ENCODE data around the gene TRMT10C. TPM values are rescaled to one million over a fixed set of nuclear protein-coding genes. Genes with fewer than 3 reads are reported as not detected.
"Not testable (repeated sequence)": the region's sequence is repeated elsewhere in the genome, so short reads cannot be mapped to it uniquely, and the experiment has no call there.

Gene TRMT10C
- total RNA-seq, 1 donor from 2014 or later: 5.9 TPM

DNA sequence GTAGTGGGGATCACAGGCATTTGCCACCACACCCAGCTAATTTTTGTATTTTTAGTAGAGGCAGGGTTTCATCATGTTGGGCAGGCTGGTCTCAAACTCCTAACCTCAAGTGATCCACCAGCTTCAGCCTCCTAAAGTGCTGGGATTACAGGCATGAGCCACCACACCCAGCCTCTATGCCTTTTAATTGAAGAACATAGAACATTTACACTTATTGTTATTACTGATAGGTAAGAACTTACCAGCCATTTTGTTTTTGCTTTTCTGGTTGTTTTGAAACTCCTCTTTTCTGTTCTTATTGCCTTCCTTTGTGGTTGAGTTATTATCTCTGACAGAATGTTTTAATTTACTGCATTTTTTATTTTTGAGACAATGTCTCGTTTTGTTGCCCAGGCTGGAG is 41.5 kb downstream of the TRMT10C start:
- no peaks in the 10 kb centered on the region for H3K4me1 ChIP-seq
- no peaks in the 10 kb centered on the region for H3K36me3 ChIP-seq
- no peaks in the 10 kb centered on the region for H3K9me3 ChIP-seq
- no peak for DNase-seq (ENCODE audit: low spot score in 2 of 2)
- TF ChIP-seq, protein P1, sequence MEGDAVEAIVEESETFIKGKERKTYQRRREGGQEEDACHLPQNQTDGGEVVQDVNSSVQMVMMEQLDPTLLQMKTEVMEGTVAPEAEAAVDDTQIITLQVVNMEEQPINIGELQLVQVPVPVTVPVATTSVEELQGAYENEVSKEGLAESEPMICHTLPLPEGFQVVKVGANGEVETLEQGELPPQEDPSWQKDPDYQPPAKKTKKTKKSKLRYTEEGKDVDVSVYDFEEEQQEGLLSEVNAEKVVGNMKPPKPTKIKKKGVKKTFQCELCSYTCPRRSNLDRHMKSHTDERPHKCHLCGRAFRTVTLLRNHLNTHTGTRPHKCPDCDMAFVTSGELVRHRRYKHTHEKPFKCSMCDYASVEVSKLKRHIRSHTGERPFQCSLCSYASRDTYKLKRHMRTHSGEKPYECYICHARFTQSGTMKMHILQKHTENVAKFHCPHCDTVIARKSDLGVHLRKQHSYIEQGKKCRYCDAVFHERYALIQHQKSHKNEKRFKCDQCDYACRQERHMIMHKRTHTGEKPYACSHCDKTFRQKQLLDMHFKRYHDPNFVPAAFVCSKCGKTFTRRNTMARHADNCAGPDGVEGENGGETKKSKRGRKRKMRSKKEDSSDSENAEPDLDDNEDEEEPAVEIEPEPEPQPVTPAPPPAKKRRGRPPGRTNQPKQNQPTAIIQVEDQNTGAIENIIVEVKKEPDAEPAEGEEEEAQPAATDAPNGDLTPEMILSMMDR (IDR thresholded peaks at IDR 0.05): no peak
- H3K27ac ChIP-seq: no peak overlapping the region
- H3K27me3 ChIP-seq: no peaks in the 10 kb centered on the region
- H3K4me3 ChIP-seq: no peak overlapping the region
- intact Hi-C loops (cut with DNase I): no loop called here

DNA sequence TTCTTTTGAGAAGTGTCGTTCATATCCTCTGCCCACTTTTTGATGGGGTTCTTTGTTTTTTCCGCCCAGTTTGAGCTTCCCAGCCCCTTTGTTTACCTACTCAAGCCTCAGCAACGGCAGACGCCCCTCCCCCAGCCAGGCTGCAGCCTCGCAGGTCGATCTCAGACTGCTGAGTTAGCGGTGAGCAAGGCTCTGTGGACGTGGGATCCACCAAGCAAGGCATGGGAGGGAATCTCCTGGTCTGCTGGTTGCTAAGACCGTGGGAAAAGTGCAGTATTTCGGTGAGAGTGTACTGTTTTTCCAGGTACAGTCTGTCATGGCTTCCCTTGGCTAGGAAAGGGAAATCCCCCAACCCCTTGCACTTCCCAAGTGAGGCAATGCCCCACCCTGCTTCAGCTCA is 43.7 kb downstream of the TRMT10C start:
- H3K4me1 ChIP-seq; H3K27me3 ChIP-seq; H3K36me3 ChIP-seq; H3K27ac ChIP-seq; DNase-seq (ENCODE audit: low spot score in 2 of 2); H3K9me3 ChIP-seq; H3K4me3 ChIP-seq; intact Hi-C loops (cut with DNase I): not testable (repeated sequence)

DNA sequence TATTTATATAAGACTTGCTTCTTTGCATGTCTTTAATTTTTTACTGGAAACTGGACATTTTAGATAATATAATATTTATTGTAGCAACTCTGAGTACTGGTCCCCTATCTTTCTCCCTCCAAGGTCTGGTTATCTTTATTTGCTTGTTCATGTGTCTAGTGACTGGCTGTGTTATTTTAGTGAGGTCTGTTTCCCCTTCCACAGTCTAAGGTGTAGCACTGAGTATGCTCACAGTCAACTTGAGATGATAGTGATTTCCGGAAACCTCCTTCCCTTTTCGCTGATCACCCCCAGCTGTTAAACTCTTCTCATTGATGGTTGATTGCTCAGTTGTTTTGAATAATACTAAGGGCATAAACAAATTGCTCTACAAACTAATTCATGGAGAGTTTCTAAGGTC is 49.4 kb downstream of the TRMT10C start:
- DNase-seq (ENCODE audit: low spot score in 2 of 2): no peak
- Histone ChIP-seq H3K4me3 (no peak overlapping the region), H3K9me3 (no peaks in the 10 kb centered on the region), H3K4me1 (no peaks in the 10 kb centered on the region), H3K36me3 (no peaks in the 10 kb centered on the region), H3K27ac (no peak overlapping the region), H3K27me3 (no peaks in the 10 kb centered on the region)
- intact Hi-C loops (cut with DNase I): no loop called here
- TF ChIP-seq, protein P1 (IDR thresholded peaks at IDR 0.05): no peak

DNA sequence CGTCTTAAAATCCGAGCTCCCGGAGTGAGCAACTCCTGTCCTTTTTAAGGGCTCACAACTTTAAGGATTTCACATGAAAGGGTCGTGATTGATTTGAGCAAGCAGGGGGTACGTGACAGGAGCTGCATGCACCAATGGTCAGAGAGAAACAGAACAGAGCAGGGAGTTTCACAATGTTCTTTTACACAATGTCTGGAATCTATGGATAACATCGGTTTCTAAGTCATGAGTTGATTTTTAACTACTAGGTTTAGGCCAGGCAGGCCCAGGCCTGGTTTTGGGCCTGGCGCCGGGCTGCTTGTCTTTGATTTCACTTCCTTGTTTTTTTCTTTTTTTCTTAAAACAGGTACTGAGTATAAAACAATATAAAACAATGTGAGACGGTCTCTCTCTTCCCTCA is 51.3 kb downstream of the TRMT10C start:
- H3K9me3 ChIP-seq; H3K4me3 ChIP-seq; H3K36me3 ChIP-seq; H3K27me3 ChIP-seq; DNase-seq (ENCODE audit: low spot score in 2 of 2); H3K27ac ChIP-seq; intact Hi-C loops (cut with DNase I); H3K4me1 ChIP-seq: not testable (repeated sequence)

DNA sequence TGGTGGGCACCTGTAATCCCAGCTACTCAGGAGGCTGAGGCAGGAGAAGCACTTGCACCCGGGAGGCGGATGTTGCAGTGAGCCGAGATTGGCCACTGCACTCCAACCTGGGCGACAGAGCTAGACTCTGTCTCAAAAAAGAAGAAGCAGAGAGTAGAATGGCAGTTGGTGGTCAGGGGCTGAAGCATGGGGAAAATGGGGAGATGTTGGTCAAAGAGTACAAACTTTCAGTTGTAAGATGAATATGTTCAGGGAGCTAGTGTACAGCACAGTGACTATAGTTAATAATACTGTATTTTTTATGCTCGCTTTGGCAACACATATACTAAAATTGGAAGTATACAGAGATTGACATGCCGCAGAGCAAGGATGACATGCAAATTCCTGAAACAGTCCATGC is 53.9 kb downstream of the TRMT10C start:
- TF ChIP-seq, protein P1 (IDR thresholded peaks at IDR 0.05): no peak
- no peaks in the 10 kb centered on the region for H3K9me3 ChIP-seq
- no peaks in the 10 kb centered on the region for H3K36me3 ChIP-seq
- H3K4me3 ChIP-seq: no peak overlapping the region
- H3K27ac ChIP-seq: no peak overlapping the region
- intact Hi-C loops (cut with DNase I): no loop called here
- H3K4me1 ChIP-seq: no peaks in the 10 kb centered on the region
- no peaks in the 10 kb centered on the region for H3K27me3 ChIP-seq
- no peak for DNase-seq (ENCODE audit: low spot score in 2 of 2)

Other genes starting within 250 kb of the TRMT10C start
- gene IMPG2, start 241.3 kb upstream of the TRMT10C start, total RNA-seq: 0.11 TPM
- 6.1 TPM for gene SENP7, start 48.7 kb upstream of the TRMT10C start, total RNA-seq
- gene PCNP, start 12.3 kb downstream of the TRMT10C start, total RNA-seq: 50.8 TPM
- 16.5 TPM for gene ZBTB11, start 115.3 kb downstream of the TRMT10C start, total RNA-seq
- gene RPL24, start 124.8 kb downstream of the TRMT10C start, total RNA-seq: 654 TPM
- gene CEP97, start 162.7 kb downstream of the TRMT10C start, total RNA-seq: 1.3 TPM
- gene NXPE3, start 217.3 kb downstream of the TRMT10C start, total RNA-seq: 25.8 TPM

Data from ascending aorta (tissue), 2 donors.